Measurements from ENCODE around the gene GAREM1. TPM values are rescaled to one million over a fixed set of nuclear protein-coding genes. Genes with fewer than 3 reads are reported as not detected.

The GAREM1 gene
- total RNA-seq, 1 experiment from 2014 or later, result 1.8 TPM

DNA sequence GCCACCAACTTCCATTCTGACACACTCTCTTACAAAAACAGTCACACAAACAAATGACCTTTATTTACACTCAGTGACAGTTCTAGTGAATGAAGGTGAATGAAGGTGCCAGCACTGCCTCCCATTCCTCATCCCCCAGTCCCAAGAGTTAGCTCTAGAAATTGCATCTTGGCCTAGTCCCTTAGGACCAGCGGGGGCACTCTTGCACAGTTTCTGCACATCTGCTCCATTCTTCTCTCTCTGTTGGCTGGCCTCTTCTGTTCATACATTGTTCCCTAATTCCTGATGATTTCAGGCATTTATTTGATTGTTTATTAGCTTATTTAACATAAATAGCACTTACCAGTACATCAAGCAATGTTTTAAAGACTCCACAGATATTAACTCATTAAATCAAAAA is 30.9 kb downstream of the GAREM1 start:
- DNase-seq (peak; percentile 2), ATAC-seq (no peak)
- no peaks in the 10 kb centered on the region for H3K4me1 ChIP-seq (ENCODE audit: insufficient read depth, low read length)
- no peak overlapping the region for H3K27ac ChIP-seq (ENCODE audit: low read length)
- H3K79me2 ChIP-seq (ENCODE audit: low read length), result no peaks in the 10 kb centered on the region
- no peaks in the 10 kb centered on the region for H3K9me2 ChIP-seq (replicated peaks; ENCODE audit: low read length)
- intact Hi-C loops (cut with micrococcal nuclease), result no loop called here
- no peaks in the 10 kb centered on the region for H3F3A ChIP-seq (ENCODE audit: low read length, unreplicated experiment)
- no peak overlapping the region for H2AFZ ChIP-seq (ENCODE audit: low read length)
- BruUV-seq (replicated peaks), result no TSS peak
- no peak overlapping the region for H3K4me2 ChIP-seq (ENCODE audit: low read length)
- H3K9ac ChIP-seq (ENCODE audit: low read length), result no peak overlapping the region
- H3K9me3 ChIP-seq (ENCODE audit: low read length), result no peaks in the 10 kb centered on the region
- no peaks in the 10 kb centered on the region for H4K20me1 ChIP-seq (ENCODE audit: low read length)
- no peaks in the 10 kb centered on the region for H3K36me3 ChIP-seq (ENCODE audit: low read depth, low read length)
- TF ChIP-seq, protein P1, sequence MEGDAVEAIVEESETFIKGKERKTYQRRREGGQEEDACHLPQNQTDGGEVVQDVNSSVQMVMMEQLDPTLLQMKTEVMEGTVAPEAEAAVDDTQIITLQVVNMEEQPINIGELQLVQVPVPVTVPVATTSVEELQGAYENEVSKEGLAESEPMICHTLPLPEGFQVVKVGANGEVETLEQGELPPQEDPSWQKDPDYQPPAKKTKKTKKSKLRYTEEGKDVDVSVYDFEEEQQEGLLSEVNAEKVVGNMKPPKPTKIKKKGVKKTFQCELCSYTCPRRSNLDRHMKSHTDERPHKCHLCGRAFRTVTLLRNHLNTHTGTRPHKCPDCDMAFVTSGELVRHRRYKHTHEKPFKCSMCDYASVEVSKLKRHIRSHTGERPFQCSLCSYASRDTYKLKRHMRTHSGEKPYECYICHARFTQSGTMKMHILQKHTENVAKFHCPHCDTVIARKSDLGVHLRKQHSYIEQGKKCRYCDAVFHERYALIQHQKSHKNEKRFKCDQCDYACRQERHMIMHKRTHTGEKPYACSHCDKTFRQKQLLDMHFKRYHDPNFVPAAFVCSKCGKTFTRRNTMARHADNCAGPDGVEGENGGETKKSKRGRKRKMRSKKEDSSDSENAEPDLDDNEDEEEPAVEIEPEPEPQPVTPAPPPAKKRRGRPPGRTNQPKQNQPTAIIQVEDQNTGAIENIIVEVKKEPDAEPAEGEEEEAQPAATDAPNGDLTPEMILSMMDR (conservative IDR thresholded peaks at IDR 0.05; ENCODE audit: low read depth, low read length), result peak; percentile 46
- TF ChIP-seq EZH2phosphoT487 (IDR thresholded peaks at IDR 0.05; ENCODE audit: borderline replicate concordance, low read length), result no peak
- no peak overlapping the region for H3K4me3 ChIP-seq (ENCODE audit: low read length)
- POLR2A ChIA-PET (ENCODE audit: unreplicated experiment), result interaction anchor here (0.6 kb wide), 1 partner anchor 217 kb away, joined by 3 read pairs; no protein-coding TSS in a partner anchor
- CTCF ChIA-PET, result no interaction called here
- H3K27me3 ChIP-seq (ENCODE audit: low read length), result no peaks in the 10 kb centered on the region

DNA sequence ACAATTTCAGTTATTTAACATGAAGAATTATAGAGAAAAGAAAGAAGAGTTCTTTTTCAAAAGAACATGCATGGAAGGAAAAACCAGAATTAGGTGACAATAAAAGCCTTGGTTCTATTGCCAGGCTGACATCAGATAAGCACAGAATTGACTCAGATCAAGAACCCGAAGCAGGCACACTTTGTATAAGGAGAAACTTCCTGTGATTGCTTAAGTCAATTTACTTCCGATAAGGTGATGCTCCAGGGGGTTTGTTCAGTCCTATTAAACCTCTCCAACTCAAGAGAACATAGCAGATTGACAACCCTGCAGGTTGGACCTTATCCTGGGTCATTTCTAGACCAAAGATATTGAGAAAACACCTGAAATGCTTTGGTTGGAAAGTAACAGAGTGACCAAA is 31.4 kb downstream of the GAREM1 start:
- ChIA-PET POLR2A (ENCODE audit: unreplicated experiment) (no interaction called here), CTCF (no interaction called here)
- H3K9me2 ChIP-seq (replicated peaks; ENCODE audit: low read length), result no peaks in the 10 kb centered on the region
- H3F3A ChIP-seq (ENCODE audit: low read length, unreplicated experiment), result no peaks in the 10 kb centered on the region
- intact Hi-C loops (cut with micrococcal nuclease), result no loop called here
- H3K27me3 ChIP-seq (ENCODE audit: low read length), result no peaks in the 10 kb centered on the region
- H3K9ac ChIP-seq (ENCODE audit: low read length), result no peak overlapping the region
- no peak overlapping the region for H2AFZ ChIP-seq (ENCODE audit: low read length)
- no peak overlapping the region for H3K27ac ChIP-seq (ENCODE audit: low read length)
- no peaks in the 10 kb centered on the region for H4K20me1 ChIP-seq (ENCODE audit: low read length)
- BruUV-seq (replicated peaks), result no TSS peak
- DNase-seq, result no peak
- no peaks in the 10 kb centered on the region for H3K9me3 ChIP-seq (ENCODE audit: low read length)
- H3K4me2 ChIP-seq (ENCODE audit: low read length), result no peak overlapping the region
- no peaks in the 10 kb centered on the region for H3K4me1 ChIP-seq (ENCODE audit: insufficient read depth, low read length)
- no peak for ATAC-seq
- H3K36me3 ChIP-seq (ENCODE audit: low read depth, low read length), result no peaks in the 10 kb centered on the region
- no peak overlapping the region for H3K4me3 ChIP-seq (ENCODE audit: low read length)
- no peaks in the 10 kb centered on the region for H3K79me2 ChIP-seq (ENCODE audit: low read length)
- TF ChIP-seq, protein P1 (conservative IDR thresholded peaks at IDR 0.05; ENCODE audit: low read depth, low read length), result no peak
- TF ChIP-seq EZH2 (IDR thresholded peaks at IDR 0.05; ENCODE audit: low read length, unreplicated experiment), result no peak
- TF ChIP-seq EZH2phosphoT487 (IDR thresholded peaks at IDR 0.05; ENCODE audit: borderline replicate concordance, low read length), result no peak

DNA sequence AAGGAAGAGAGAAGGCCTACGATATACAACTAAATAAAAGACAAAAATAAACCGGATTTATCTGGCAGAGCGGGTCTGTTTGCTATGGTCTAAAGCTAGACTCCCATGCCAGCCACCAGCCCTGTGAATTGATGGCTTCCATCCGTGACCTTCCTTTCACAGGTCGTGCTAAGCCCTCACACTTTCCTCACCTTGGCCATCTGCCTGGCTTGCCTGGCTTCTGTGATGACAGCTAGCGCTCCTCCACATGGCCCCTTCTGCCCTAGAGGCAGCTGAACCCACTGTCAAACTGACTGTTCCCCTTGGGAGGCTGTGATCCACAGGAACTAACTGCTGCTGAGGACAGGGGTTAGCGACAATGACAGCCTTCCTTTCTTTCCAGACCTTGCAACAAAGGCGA is 32.5 kb downstream of the GAREM1 start:
- Histone ChIP-seq H3K9ac (ENCODE audit: low read length) (no peak overlapping the region), H3K4me3 (ENCODE audit: low read length) (no peak overlapping the region), H3K9me3 (ENCODE audit: low read length) (no peaks in the 10 kb centered on the region), H3K27me3 (ENCODE audit: low read length) (no peaks in the 10 kb centered on the region), H3K79me2 (ENCODE audit: low read length) (no peaks in the 10 kb centered on the region), H3K4me2 (ENCODE audit: low read length) (no peak overlapping the region), H3K36me3 (ENCODE audit: low read depth, low read length) (no peaks in the 10 kb centered on the region), H3K27ac (ENCODE audit: low read length) (no peak overlapping the region), H3K9me2 (replicated peaks; ENCODE audit: low read length) (no peaks in the 10 kb centered on the region), H2AFZ (ENCODE audit: low read length) (no peak overlapping the region), H3F3A (ENCODE audit: low read length, unreplicated experiment) (no peaks in the 10 kb centered on the region), H3K4me1 (ENCODE audit: insufficient read depth, low read length) (no peaks in the 10 kb centered on the region), H4K20me1 (ENCODE audit: low read length) (no peaks in the 10 kb centered on the region)
- ChIA-PET CTCF (no interaction called here), POLR2A (ENCODE audit: unreplicated experiment) (no interaction called here)
- no peak for DNase-seq
- intact Hi-C loops (cut with micrococcal nuclease), result no loop called here
- TF ChIP-seq, protein P1 (conservative IDR thresholded peaks at IDR 0.05; ENCODE audit: low read depth, low read length), result no peak
- TF ChIP-seq EZH2 (IDR thresholded peaks at IDR 0.05; ENCODE audit: low read length, unreplicated experiment), result no peak
- no peak for TF ChIP-seq EZH2phosphoT487 (IDR thresholded peaks at IDR 0.05; ENCODE audit: borderline replicate concordance, low read length)
- no peak for ATAC-seq
- BruUV-seq (replicated peaks), result no TSS peak
